Vagina (tissue), 2 donors: ENCODE results near the gene CYB5A. TPM values are rescaled to one million over a fixed set of nuclear protein-coding genes. Genes with fewer than 3 reads are reported as not detected.
A peak's percentile ranks its signal among the peaks of the same experiment; 100 is the strongest.

Experiments
- DNase-seq, 2 donors: peaks; one replicate each; pipeline ENCODE4 v3.0.0-alpha.2; 2017; ENCODE audit errors: extremely low spot score in 2 of 2
- H3K27ac ChIP-seq: fragments of 200-600 bp; sonication (generic); one replicate; pipeline ENCODE4 v1.5.1; 2019
- H3K27me3 ChIP-seq: fragments of 200-600 bp; sonication (generic); one replicate; pipeline ENCODE4 v1.5.1; 2019
- H3K36me3 ChIP-seq, 2 donors: fragments of 200-600 bp; sonication (generic); one replicate each; pipeline ENCODE4 v1.5.1; 2017 to 2019
- H3K4me1 ChIP-seq: fragments of 200-600 bp; sonication (generic); one replicate; pipeline ENCODE4 v1.5.1; 2019
- H3K4me3 ChIP-seq, 2 donors: fragments of 200-600 bp; sonication (generic); 1 replicate in 1 of 2; 2 replicates in 1 of 2; pipeline ENCODE4 v1.5.1; 2016 to 2019
- H3K9me3 ChIP-seq: fragments of 200-600 bp; sonication (generic); one replicate; pipeline ENCODE4 v1.5.1; 2019
- POLR2A ChIP-seq, 2 donors: fragments of 450-650 bp; IDR thresholded peaks; one replicate each; pipeline ENCODE4 v1.6.1; 2017; ENCODE audit warnings: antibody characterized with exemption in 2 of 2, mild to moderate bottlenecking in 2 of 2, moderate library complexity in 2 of 2
- POLR2AphosphoS5 ChIP-seq, 2 donors: sonication (generic); formaldehyde crosslinking; IDR thresholded peaks; one replicate each; pipeline ENCODE4 v1.9.0; 2017; ENCODE audit warnings: antibody characterized with exemption in 2 of 2, mild to moderate bottlenecking in 2 of 2, low read depth in 1 of 2; ENCODE audit not compliant: insufficient read depth in 1 of 2
- intact Hi-C: fragments of 100-400 bp; cut with DNase I; formaldehyde crosslinking; loops from one replicate; pipeline ENCODE4 v1.15.1; 2023
- total RNA-seq: library from RNA; depleted of rRNA; stranded (reverse); fragments of >200 nt; gene quantifications from one replicate; pipeline ENCODE4 v1.2.3, GENCODE V29; 2016
- TF ChIP-seq, protein P1 (sequence below), 3 experiments: fragments of 450-650 bp in 2 of 3; fragments of 200-600 bp in 1 of 3; sonication (generic) in 1 of 3; IDR thresholded peaks; one replicate each; pipeline ENCODE4 v1.5.1; 2017 to 2019; ENCODE audit warnings: antibody characterized with exemption in 3 of 3, mild to moderate bottlenecking in 2 of 3, moderate library complexity in 2 of 3

CYB5A gene, protein sequence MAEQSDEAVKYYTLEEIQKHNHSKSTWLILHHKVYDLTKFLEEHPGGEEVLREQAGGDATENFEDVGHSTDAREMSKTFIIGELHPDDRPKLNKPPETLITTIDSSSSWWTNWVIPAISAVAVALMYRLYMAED
- 88.6 TPM for total RNA-seq

DNA sequence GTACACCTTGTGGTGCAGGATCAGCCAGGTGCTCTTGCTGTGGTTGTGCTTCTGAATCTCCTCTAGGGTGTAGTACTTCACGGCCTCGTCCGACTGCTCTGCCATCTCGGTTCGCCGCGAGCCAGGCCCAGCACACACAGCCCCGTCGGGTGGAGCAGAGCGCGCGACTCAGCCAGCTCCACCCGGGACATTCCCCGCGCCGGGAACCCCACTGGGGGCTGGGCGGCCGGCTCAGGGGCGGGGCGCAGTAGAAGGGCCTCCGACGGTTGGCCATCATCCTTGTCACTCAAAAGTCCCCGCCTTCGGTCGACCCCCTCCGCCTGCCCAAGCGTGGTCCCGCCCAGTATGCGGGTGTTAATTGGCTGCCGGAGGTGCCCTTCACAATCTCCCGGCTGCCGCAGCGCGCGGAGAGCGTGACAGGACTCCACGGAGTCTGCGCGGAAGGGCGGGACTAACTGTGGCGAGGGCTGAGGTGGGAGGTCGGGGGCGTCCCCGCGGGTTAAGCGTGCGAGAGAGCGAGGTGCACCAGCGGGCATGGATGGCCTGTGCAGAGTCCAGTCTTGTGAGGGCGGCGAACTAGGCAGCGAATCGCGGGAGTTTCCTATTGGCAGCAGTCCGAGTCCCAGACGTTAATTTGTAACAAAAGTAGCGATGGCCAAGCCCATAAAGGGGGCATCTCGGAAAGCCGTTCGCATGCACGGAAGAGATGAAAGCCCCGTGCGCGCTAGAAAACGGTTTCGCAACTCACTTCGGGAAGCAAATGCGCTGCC, at the start of gene CYB5A:
Gene CYB5A (minus strand): TSS at position 193 of the 770 bp plus-strand sequence. CDS start 88 bp downstream, at position 105.
- peak in 1 of 2 donors; percentile 99 for DNase-seq
- H3K27me3 ChIP-seq, result no peaks in the 10 kb centered on the region
- H3K4me3 ChIP-seq, result peak within 1 kb of the TSS; percentile 56 to 79
- H3K36me3 ChIP-seq, result no peaks in the 10 kb centered on the region
- intact Hi-C loops, result no loop called here
- TF ChIP-seq POLR2AphosphoS5 (IDR thresholded peaks at IDR 0.05; ENCODE audit: insufficient read depth in 1 of 2, low read depth in 1 of 2) (peak; percentile 90 to 91), POLR2A (IDR thresholded peaks at IDR 0.05) (peak in 1 of 2 donors; percentile 8)
- TF ChIP-seq, protein P1, sequence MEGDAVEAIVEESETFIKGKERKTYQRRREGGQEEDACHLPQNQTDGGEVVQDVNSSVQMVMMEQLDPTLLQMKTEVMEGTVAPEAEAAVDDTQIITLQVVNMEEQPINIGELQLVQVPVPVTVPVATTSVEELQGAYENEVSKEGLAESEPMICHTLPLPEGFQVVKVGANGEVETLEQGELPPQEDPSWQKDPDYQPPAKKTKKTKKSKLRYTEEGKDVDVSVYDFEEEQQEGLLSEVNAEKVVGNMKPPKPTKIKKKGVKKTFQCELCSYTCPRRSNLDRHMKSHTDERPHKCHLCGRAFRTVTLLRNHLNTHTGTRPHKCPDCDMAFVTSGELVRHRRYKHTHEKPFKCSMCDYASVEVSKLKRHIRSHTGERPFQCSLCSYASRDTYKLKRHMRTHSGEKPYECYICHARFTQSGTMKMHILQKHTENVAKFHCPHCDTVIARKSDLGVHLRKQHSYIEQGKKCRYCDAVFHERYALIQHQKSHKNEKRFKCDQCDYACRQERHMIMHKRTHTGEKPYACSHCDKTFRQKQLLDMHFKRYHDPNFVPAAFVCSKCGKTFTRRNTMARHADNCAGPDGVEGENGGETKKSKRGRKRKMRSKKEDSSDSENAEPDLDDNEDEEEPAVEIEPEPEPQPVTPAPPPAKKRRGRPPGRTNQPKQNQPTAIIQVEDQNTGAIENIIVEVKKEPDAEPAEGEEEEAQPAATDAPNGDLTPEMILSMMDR (IDR thresholded peaks at IDR 0.05), result no peak
- H3K4me1 ChIP-seq, result peaks cover 16% of the 10 kb centered on the region
- H3K9me3 ChIP-seq, result no peaks in the 10 kb centered on the region
- H3K27ac ChIP-seq, result peak within 1 kb of the TSS; percentile 70

DNA sequence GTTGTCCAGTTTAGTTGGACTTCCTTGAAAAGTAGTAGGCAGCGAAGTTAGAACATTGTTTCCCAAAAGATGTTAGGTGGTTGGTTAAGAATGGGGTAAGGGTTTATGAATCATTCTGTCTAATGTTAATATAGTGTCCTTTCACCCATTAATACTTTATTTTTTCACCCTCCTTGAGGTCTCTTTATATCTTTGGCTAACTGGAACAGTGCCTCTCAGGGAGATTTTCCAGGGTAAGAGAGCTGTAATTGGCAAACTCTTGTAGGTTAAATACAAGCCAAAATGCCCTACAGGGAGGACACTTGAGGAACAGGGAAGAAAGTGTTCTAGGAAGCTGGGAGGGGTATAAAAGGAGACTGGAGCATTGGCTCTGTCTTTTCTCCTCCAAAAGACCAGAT, 46.1 kb upstream of the CYB5A start:
- no peak for DNase-seq
- Histone ChIP-seq H3K4me1 (no peaks in the 10 kb centered on the region), H3K36me3 (no peaks in the 10 kb centered on the region), H3K27me3 (no peaks in the 10 kb centered on the region), H3K27ac (no peak overlapping the region), H3K9me3 (no peaks in the 10 kb centered on the region), H3K4me3 (no peak overlapping the region)
- no peak for TF ChIP-seq POLR2AphosphoS5 (IDR thresholded peaks at IDR 0.05; ENCODE audit: insufficient read depth in 1 of 2, low read depth in 1 of 2)
- TF ChIP-seq POLR2A (IDR thresholded peaks at IDR 0.05), result no peak
- TF ChIP-seq, protein P1 (IDR thresholded peaks at IDR 0.05), result no peak
- intact Hi-C loops, result no loop called here

DNA sequence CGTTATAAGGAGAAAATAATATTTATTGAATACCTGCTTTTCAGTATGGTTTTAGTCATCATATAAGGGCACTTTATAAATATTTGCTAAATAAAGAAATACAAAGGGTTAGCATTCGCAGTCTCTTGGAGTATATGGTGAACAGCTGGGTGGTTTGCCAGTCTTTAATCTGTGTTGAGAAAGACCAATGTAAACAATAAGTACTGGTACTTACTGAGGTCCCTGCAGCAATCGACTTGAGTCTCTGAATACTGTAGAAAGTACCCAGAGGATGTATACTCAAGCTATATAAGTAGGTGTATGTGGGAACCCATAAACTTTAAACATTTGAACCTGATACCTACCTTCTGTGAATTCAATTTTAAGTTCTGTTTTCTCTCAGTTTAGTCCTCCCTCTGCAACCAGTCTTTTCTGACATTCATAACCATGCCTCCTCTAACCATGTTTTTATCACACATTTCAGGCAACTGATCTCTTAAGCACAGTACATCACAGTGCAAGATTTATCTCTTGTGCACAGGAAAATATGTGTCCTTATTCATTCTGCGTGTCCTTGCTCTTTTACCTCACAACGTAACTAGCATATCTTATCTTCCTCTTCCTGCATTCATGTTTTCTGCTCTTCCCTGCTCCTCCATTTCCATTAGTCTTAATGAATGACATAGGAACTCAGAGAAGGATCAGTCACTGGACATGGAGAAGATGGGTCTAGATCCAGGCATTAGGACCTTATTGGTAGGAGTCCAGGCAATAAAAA, 45.6 kb upstream of the CYB5A start:
- Histone ChIP-seq H3K4me3 (no peak overlapping the region), H3K36me3 (no peaks in the 10 kb centered on the region), H3K27me3 (no peaks in the 10 kb centered on the region), H3K9me3 (no peaks in the 10 kb centered on the region), H3K4me1 (no peaks in the 10 kb centered on the region), H3K27ac (no peak overlapping the region)
- TF ChIP-seq POLR2A (IDR thresholded peaks at IDR 0.05) (no peak), POLR2AphosphoS5 (IDR thresholded peaks at IDR 0.05; ENCODE audit: insufficient read depth in 1 of 2, low read depth in 1 of 2) (no peak)
- TF ChIP-seq, protein P1 (IDR thresholded peaks at IDR 0.05), result no peak
- DNase-seq, result no peak
- intact Hi-C loops, result no loop called here

DNA sequence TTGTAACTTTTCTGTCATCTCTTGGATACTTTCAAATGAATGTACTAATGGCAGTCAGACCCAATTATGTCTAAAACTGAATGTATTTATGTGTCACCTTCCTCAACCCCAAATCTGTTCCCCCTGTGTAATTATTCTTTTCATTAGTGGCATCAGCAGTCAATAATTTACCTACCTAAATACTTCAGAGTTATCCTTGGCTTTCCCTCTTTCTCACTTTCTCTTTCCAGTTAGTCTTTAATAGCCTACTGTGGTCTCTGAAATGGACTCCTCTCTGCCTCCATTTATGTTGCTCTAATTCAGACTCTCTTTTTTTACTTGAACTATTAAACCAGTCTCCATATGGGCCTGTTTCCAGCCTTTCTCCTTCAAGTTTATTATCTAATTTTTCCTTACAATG, 44.9 kb upstream of the CYB5A start:
- TF ChIP-seq POLR2A (IDR thresholded peaks at IDR 0.05) (no peak), POLR2AphosphoS5 (IDR thresholded peaks at IDR 0.05; ENCODE audit: insufficient read depth in 1 of 2, low read depth in 1 of 2) (no peak)
- TF ChIP-seq, protein P1 (IDR thresholded peaks at IDR 0.05), result no peak
- Histone ChIP-seq H3K27ac (no peak overlapping the region), H3K4me1 (no peaks in the 10 kb centered on the region), H3K27me3 (no peaks in the 10 kb centered on the region), H3K9me3 (no peaks in the 10 kb centered on the region), H3K4me3 (no peak overlapping the region), H3K36me3 (no peaks in the 10 kb centered on the region)
- intact Hi-C loops, result no loop called here
- DNase-seq, result no peak
